ENCODE results near the gene FASTK. TPM values are rescaled to one million over a fixed set of nuclear protein-coding genes. Genes with fewer than 3 reads are reported as not detected.
"Not testable (repeated sequence)": the region's sequence is repeated elsewhere in the genome, so short reads cannot be mapped to it uniquely, and the experiment has no call there.

FASTK gene
- total RNA-seq, 2 donors from 2014 or later, result 84.4 to 131 TPM

DNA sequence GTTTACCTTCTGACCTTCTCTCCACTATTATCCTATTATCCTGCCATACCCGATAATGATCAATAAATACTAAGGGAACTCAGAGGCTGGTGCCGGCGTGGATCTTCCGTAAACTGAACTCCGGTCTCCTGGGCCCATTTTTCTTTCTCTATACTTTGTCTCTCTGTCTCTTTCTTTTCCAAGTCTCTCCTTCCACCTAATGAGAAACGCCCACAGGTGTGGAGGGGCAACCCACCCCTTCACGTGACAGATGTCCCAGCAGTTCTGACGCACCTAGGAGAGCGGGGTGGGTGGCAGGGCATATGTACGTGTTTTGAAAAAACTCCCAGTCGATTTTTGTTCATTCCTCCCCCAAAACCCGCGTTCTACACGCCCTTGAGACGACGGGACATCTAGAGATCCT, 52.9 kb downstream of the FASTK start:
- Mint-ChIP-seq H3K27ac (peak overlapping the region; percentile 95 to 98), H3K4me1 (ENCODE audit: low read depth in 2 of 2) (peaks cover 15 to 16% of the 10 kb centered on the region in 2 donors), H3K4me3 (peak overlapping the region; percentile 99)
- H3K27me3 Mint-ChIP-seq; H3K9me3 Mint-ChIP-seq; ATAC-seq; H3K36me3 Mint-ChIP-seq; DNase-seq (ENCODE audit: low spot score): not testable (repeated sequence)

DNA sequence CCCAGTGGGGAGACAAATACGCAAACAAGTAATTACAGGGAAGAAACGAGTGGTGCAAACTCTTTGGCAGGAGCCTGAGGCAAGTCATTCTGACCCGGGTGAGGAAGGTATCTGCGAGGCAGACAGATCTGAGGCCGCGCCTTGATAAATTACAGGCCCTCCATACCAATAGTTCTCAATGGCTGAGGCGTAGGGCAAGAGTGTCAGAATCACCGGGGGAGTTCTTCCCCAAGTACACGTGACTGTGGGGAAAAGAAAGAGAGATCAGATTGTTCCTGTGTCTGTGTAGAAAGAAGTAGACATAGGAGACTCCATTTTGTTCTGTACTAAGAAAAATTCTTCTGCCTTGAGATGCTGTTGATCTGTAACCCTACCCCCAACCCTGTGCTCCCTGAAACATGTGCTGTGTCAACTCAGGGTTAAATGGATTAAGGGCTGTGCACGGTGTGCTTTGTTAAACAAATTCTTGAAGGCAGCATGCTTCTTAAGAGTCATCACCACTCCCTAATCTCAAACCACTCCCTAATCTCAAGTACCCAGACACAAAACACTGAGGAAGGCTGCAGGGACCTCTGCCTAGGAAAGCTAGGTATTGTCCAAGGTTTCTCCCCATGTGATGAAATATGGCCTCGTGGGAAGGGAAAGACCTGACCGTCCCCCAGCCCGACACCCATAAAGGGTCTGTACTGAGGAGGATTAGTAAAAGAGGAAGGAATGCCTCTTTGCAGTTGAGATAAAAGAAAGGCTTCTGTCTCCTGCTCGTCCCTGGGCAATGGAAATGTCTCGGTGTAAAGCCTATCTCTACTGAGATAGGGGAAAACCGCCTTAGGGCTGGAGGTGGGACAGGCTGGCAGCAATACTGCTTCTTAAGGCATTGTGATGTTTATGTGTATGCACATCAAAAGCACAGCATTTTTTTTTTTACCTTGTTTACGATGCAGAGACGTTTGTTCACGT, 53.6 kb downstream of the FASTK start:
- ATAC-seq; DNase-seq (ENCODE audit: low spot score); H3K36me3 Mint-ChIP-seq; H3K27me3 Mint-ChIP-seq; H3K9me3 Mint-ChIP-seq: not testable (repeated sequence)
- Mint-ChIP-seq H3K4me3 (peak overlapping the region; percentile 99), H3K4me1 (ENCODE audit: low read depth in 2 of 2) (peaks cover 15 to 16% of the 10 kb centered on the region in 2 donors), H3K27ac (peak overlapping the region; percentile 95 to 98)

Other genes starting within 250 kb of the FASTK start
- not detected for gene AOC1, start 228.3 kb downstream of the FASTK start, total RNA-seq
- gene KCNH2, start 102.5 kb downstream of the FASTK start, total RNA-seq, result under 1 TPM in 1 of 2 donors, not detected in 1; 0.22 TPM
- 1 to 10 TPM; 1.2 to 8.0 TPM for gene NOS3, start 89.8 kb downstream of the FASTK start, total RNA-seq
- gene ATG9B, start 56.3 kb downstream of the FASTK start, total RNA-seq, result 1 to 10 TPM; 2.5 to 2.7 TPM
- 10 to 100 TPM; 43.1 to 82.8 TPM for gene ABCB8, start 52.4 kb downstream of the FASTK start, total RNA-seq
- gene ASIC3, start 32.3 kb downstream of the FASTK start, total RNA-seq, result 1 to 10 TPM; 2.8 to 4.7 TPM
- 10 to 100 TPM; 12.5 to 16.2 TPM for gene CDK5, start 22.9 kb downstream of the FASTK start, total RNA-seq
- gene SLC4A2, start 21.2 kb downstream of the FASTK start, total RNA-seq, result 100 to 1,000 TPM; 117 to 195 TPM
- gene TMUB1, start 2.7 kb upstream of the FASTK start, total RNA-seq, result 10 to 100 TPM; 65.5 to 73.1 TPM
- gene AGAP3, start 5.7 kb upstream of the FASTK start, total RNA-seq, result 100 to 1,000 TPM in 1 of 2 donors, 10 to 100 TPM in 1; 28.4 to 101 TPM
- gene GBX1, start 86.9 kb upstream of the FASTK start, total RNA-seq, result not detected
- gene ASB10, start 106.4 kb upstream of the FASTK start, total RNA-seq, result not detected
- gene H2BK1, start 129.7 kb upstream of the FASTK start, total RNA-seq, result not detected
- gene ABCF2, start 146.4 kb upstream of the FASTK start, total RNA-seq, result 100 to 1,000 TPM in 1 of 2 donors, 10 to 100 TPM in 1; 68.4 to 118 TPM
- gene CHPF2, start 151.7 kb upstream of the FASTK start, total RNA-seq, result 10 to 100 TPM; 54.6 to 67.6 TPM
- gene SMARCD3, start 167.9 kb upstream of the FASTK start, total RNA-seq, result 1 to 10 TPM in 1 of 2 donors, under 1 TPM in 1; 0.93 to 1.2 TPM

All from natural killer cell treated with Interleukin-12 subunit alpha and Interleukin-12 subunit beta and Interleukin-15 and Interleukin-18, amount 100 ng/mL, for 72 hours (primary cell).